Naive thymus-derived CD4-positive, alpha-beta T cell (primary cell): ENCODE data around the gene MAOA. TPM values are rescaled to one million over a fixed set of nuclear protein-coding genes. Genes with fewer than 3 reads are reported as not detected.

Experiments
- ATAC-seq: fragments of 150-1000 bp; cut with Tn5 transposase; 2 replicates; pipeline ENCODE4 v1.10.0; 2021; ENCODE audit warnings: mild to moderate bottlenecking, moderate library complexity
- CTCF ChIA-PET: fragments of 350-600 bp; sonication (Branson Sonifier 250); formaldehyde crosslinking; loops from one replicate; lab custom pipeline; 2021; ENCODE audit warnings: antibody characterized with exemption; lab: Charles Lee
- POLR2A ChIA-PET: fragments of 350-600 bp; sonication (Branson Sonifier 250); formaldehyde crosslinking; loops from one replicate; lab custom pipeline; 2021; ENCODE audit warnings: antibody characterized with exemption, inconsistent platforms; lab: Charles Lee
- DNase-seq, 9 donors: peaks; one replicate each; pipeline versions ENCODE4 v3.0.0 to v3.0.0-alpha.2; 2020 to 2022; ENCODE audit warnings: mixed read lengths in 1 of 9
- H3K27ac ChIP-seq: one replicate; pipeline ENCODE4 v1.7.0; 2013; ENCODE audit warnings: mild to moderate bottlenecking, low read depth, low read length, moderate library complexity
- H3K27me3 ChIP-seq, 2 donors: one replicate each; pipeline ENCODE4 v1.7.0; 2013; ENCODE audit warnings: low read length in 2 of 2, mild to moderate bottlenecking in 2 of 2, moderate library complexity in 2 of 2; ENCODE audit not compliant: control insufficient read depth in 2 of 2, insufficient read depth in 2 of 2
- H3K36me3 ChIP-seq, 3 experiments: 1 replicate in 2 of 3; 2 replicates in 1 of 3; pipeline ENCODE4 v1.7.0; 2013; ENCODE audit warnings: low read length in 3 of 3, mild to moderate bottlenecking in 3 of 3, moderate library complexity in 1 of 3; ENCODE audit not compliant: insufficient read depth in 3 of 3, control insufficient read depth in 2 of 3
- H3K4me1 ChIP-seq, 2 donors: one replicate each; pipeline ENCODE4 v1.7.0; 2013; ENCODE audit warnings: low read length in 2 of 2, mild to moderate bottlenecking in 2 of 2, moderate library complexity in 1 of 2; ENCODE audit not compliant: control insufficient read depth in 2 of 2, insufficient read depth in 2 of 2
- H3K4me3 ChIP-seq: 2 replicates; pipeline ENCODE4 v1.7.0; 2013; ENCODE audit warnings: mild to moderate bottlenecking, low read length
- H3K9me3 ChIP-seq, 3 experiments: 1 replicate in 2 of 3; 2 replicates in 1 of 3; pipeline ENCODE4 v1.7.0; 2013; ENCODE audit warnings: low read length in 3 of 3; ENCODE audit not compliant: control insufficient read depth in 2 of 3
- H3K27ac Mint-ChIP-seq, 9 donors: one replicate each; pipeline ENCODE4 v1.8.0; 2020 to 2022; ENCODE audit warnings: mixed read lengths in 9 of 9, mild to moderate bottlenecking in 8 of 9, moderate library complexity in 5 of 9, inconsistent platforms in 2 of 9
- H3K27me3 Mint-ChIP-seq, 5 donors: one replicate each; pipeline ENCODE4 v1.8.0; 2021 to 2022; ENCODE audit warnings: mixed read lengths in 5 of 5, mild to moderate bottlenecking in 1 of 5
- H3K36me3 Mint-ChIP-seq, 5 donors: one replicate each; pipeline ENCODE4 v1.8.0; 2020 to 2022; ENCODE audit warnings: mixed read lengths in 5 of 5, mild to moderate bottlenecking in 3 of 5, inconsistent platforms in 1 of 5
- H3K4me1 Mint-ChIP-seq, 7 donors: one replicate each; pipeline ENCODE4 v1.8.0; 2020 to 2022; ENCODE audit warnings: mixed read lengths in 7 of 7, mild to moderate bottlenecking in 3 of 7, inconsistent platforms in 1 of 7
- H3K4me3 Mint-ChIP-seq, 10 donors: one replicate each; pipeline ENCODE4 v1.8.0; 2020 to 2022; ENCODE audit warnings: mild to moderate bottlenecking in 10 of 10, mixed read lengths in 10 of 10, moderate library complexity in 6 of 10, inconsistent platforms in 2 of 10
- H3K9me3 Mint-ChIP-seq, 11 donors: one replicate each; pipeline ENCODE4 v1.8.0; 2020 to 2022; ENCODE audit warnings: mixed read lengths in 11 of 11, mild to moderate bottlenecking in 4 of 11, inconsistent platforms in 1 of 11, moderate library complexity in 1 of 11
- intact Hi-C, 2 donors: fragments of 100-400 bp; cut with micrococcal nuclease; formaldehyde crosslinking; loops; one replicate each; pipeline ENCODE4 v1.15.1; 2023
- polyA plus RNA-seq, 2 donors: library from polyadenylated mRNA; unstranded; fragments of 300-500 nt; fragmentation: Illumina TruSeq; gene quantifications; one replicate each; pipeline ENCODE4 v1.2.3, GENCODE V29; 2021
- total RNA-seq, 6 experiments: library from RNA in 5 of 6; stranded (reverse) in 5 of 6; gene quantifications; 1 replicate in 5 of 6; 2 replicates in 1 of 6; pipeline ENCODE4 v1.2.3 and lab custom pipeline; 2021 to 2026

Gene MAOA
- total and polyA plus RNA-seq, 7 experiments from 2014 or later: 0.67 to 0.75 TPM; not detected in 5

- Histone ChIP-seq H3K27ac (no peak overlapping the region), H3K4me3 (no peak overlapping the region), H3K36me3 (no peaks in the 10 kb centered on the region), H3K9me3 (no peaks in the 10 kb centered on the region), H3K4me1 (no peaks in the 10 kb centered on the region), H3K27me3 (no peaks in the 10 kb centered on the region)
- ATAC-seq (no peak), DNase-seq (no peak)
- intact Hi-C loops: no loop called here
- peaks cover 0 to 4% (median 0%) of the 10 kb centered on the region in 5 donors for H3K27me3 Mint-ChIP-seq
- H3K4me1 Mint-ChIP-seq: no peaks in the 10 kb centered on the region
- H3K4me3 Mint-ChIP-seq: no peak overlapping the region
- H3K9me3 Mint-ChIP-seq: no peaks in the 10 kb centered on the region
- H3K36me3 Mint-ChIP-seq: no peaks in the 10 kb centered on the region
- no peak overlapping the region for H3K27ac Mint-ChIP-seq
- POLR2A ChIA-PET: no interaction called here
- CTCF ChIA-PET: no interaction called here
These were observed 75.0 kb downstream of the MAOA start for GRCh38 chrX:43731086-43731485.

- ATAC-seq (no peak), DNase-seq (no peak)
- Mint-ChIP-seq H3K36me3 (no peaks in the 10 kb centered on the region), H3K4me1 (no peaks in the 10 kb centered on the region), H3K4me3 (no peak overlapping the region), H3K9me3 (no peaks in the 10 kb centered on the region), H3K27ac (no peak overlapping the region), H3K27me3 (peaks cover 0 to 4% (median 0%) of the 10 kb centered on the region in 5 donors)
- CTCF ChIA-PET: no interaction called here
- H3K36me3 ChIP-seq: no peaks in the 10 kb centered on the region
- POLR2A ChIA-PET: interaction anchor here (0.7 kb wide), 1 partner anchor 29 kb away, joined by 3 read pairs; no protein-coding TSS in a partner anchor
- H3K4me3 ChIP-seq: no peak overlapping the region
- intact Hi-C loops: no loop called here
- H3K9me3 ChIP-seq: no peaks in the 10 kb centered on the region
- no peak overlapping the region for H3K27ac ChIP-seq
- H3K27me3 ChIP-seq: no peaks in the 10 kb centered on the region
- no peaks in the 10 kb centered on the region for H3K4me1 ChIP-seq
These were observed 77.6 kb downstream of the MAOA start for GRCh38 chrX:43733699-43734098.

- Histone ChIP-seq H3K27ac (no peak overlapping the region), H3K36me3 (no peaks in the 10 kb centered on the region), H3K27me3 (no peaks in the 10 kb centered on the region), H3K9me3 (no peaks in the 10 kb centered on the region), H3K4me1 (no peaks in the 10 kb centered on the region), H3K4me3 (no peak overlapping the region)
- no peaks in the 10 kb centered on the region for H3K36me3 Mint-ChIP-seq
- H3K27me3 Mint-ChIP-seq: no peaks in the 10 kb centered on the region
- ATAC-seq: no peak
- DNase-seq: no peak
- intact Hi-C loops: no loop called here
- CTCF ChIA-PET: no interaction called here
- H3K27ac Mint-ChIP-seq: no peak overlapping the region
- H3K4me1 Mint-ChIP-seq: no peaks in the 10 kb centered on the region
- no peaks in the 10 kb centered on the region for H3K9me3 Mint-ChIP-seq
- no peak overlapping the region for H3K4me3 Mint-ChIP-seq
- POLR2A ChIA-PET: no interaction called here
These were observed 78.3 kb downstream of the MAOA start for GRCh38 chrX:43734444-43734843.

- ChIA-PET POLR2A (no interaction called here), CTCF (interaction anchor here (1.2 kb wide), 1 partner anchor 15 kb away, joined by 3 read pairs; no protein-coding TSS in a partner anchor)
- Histone ChIP-seq H3K4me1 (no peaks in the 10 kb centered on the region), H3K27ac (no peak overlapping the region), H3K27me3 (no peaks in the 10 kb centered on the region), H3K9me3 (no peaks in the 10 kb centered on the region), H3K4me3 (no peak overlapping the region), H3K36me3 (no peaks in the 10 kb centered on the region)
- no peak for DNase-seq
- no peaks in the 10 kb centered on the region for H3K36me3 Mint-ChIP-seq
- no peak overlapping the region for H3K4me3 Mint-ChIP-seq
- H3K27me3 Mint-ChIP-seq: no peaks in the 10 kb centered on the region
- ATAC-seq: no peak
- no peaks in the 10 kb centered on the region for H3K4me1 Mint-ChIP-seq
- H3K9me3 Mint-ChIP-seq: no peaks in the 10 kb centered on the region
- no peak overlapping the region for H3K27ac Mint-ChIP-seq
- intact Hi-C loops: no loop called here
These were observed 79.4 kb downstream of the MAOA start for GRCh38 chrX:43735534-43735933.

- no peaks in the 10 kb centered on the region for H3K9me3 Mint-ChIP-seq
- POLR2A ChIA-PET: no interaction called here
These were observed 79.9 kb downstream of the MAOA start for GRCh38 chrX:43735957-43736356.

GRCh38 chrX:43741843-43742573 is 85.9 kb downstream of the MAOA start:
- H3K9me3 Mint-ChIP-seq: no peaks in the 10 kb centered on the region
- CTCF ChIA-PET: no interaction called here
- H3K4me1 Mint-ChIP-seq: no peaks in the 10 kb centered on the region
- Histone ChIP-seq H3K27me3 (no peaks in the 10 kb centered on the region), H3K36me3 (no peaks in the 10 kb centered on the region), H3K27ac (no peak overlapping the region), H3K4me3 (no peak overlapping the region), H3K9me3 (no peaks in the 10 kb centered on the region), H3K4me1 (no peaks in the 10 kb centered on the region)
- POLR2A ChIA-PET: no interaction called here
- no peaks in the 10 kb centered on the region for H3K27me3 Mint-ChIP-seq
- no peak overlapping the region for H3K27ac Mint-ChIP-seq
- H3K36me3 Mint-ChIP-seq: no peaks in the 10 kb centered on the region
- ATAC-seq (no peak), DNase-seq (no peak)
- intact Hi-C loops: no loop called here
- H3K4me3 Mint-ChIP-seq: no peak overlapping the region

More at GRCh38 chrX:43735957-43736356, 79.9 kb downstream of the MAOA start:
- Histone ChIP-seq H3K36me3 (no peaks in the 10 kb centered on the region), H3K4me1 (no peaks in the 10 kb centered on the region), H3K27me3 (no peaks in the 10 kb centered on the region), H3K9me3 (no peaks in the 10 kb centered on the region), H3K27ac (no peak overlapping the region), H3K4me3 (no peak overlapping the region)
- Mint-ChIP-seq H3K27ac (no peak overlapping the region), H3K4me1 (no peaks in the 10 kb centered on the region), H3K27me3 (no peaks in the 10 kb centered on the region), H3K4me3 (no peak overlapping the region), H3K36me3 (no peaks in the 10 kb centered on the region)
- intact Hi-C loops: no loop called here
- CTCF ChIA-PET: interaction anchor here (1.2 kb wide), 1 partner anchor 14 kb away, joined by 3 read pairs; no protein-coding TSS in a partner anchor
- DNase-seq (no peak), ATAC-seq (no peak)
